ENCODE measurements around the gene ERICH6. TPM values are rescaled to one million over a fixed set of nuclear protein-coding genes. Genes with fewer than 3 reads are reported as not detected.
A peak's percentile ranks its signal among the peaks of the same experiment; 100 is the strongest.

The ERICH6 gene
- total and polyA plus RNA-seq, 10 of the 15 experiments (the other 5 are each of a cell fraction or from before 2014, with no cell fraction given) = 0.04 to 0.40 (median 0.22) TPM; not detected in 6

GRCh38 chr3:150703756-150704344, at the start of gene ERICH6 (continued):
- TF ChIP-seq NKRF (conservative IDR thresholded peaks at IDR 0.05) (peak; percentile 62; the same call in 1 of the 2 replicates), SIX5 (IDR thresholded peaks at IDR 0.05; ENCODE audit: low read depth, low read length, severe bottlenecking) (no peak), IRF3 (IDR thresholded peaks at IDR 0.05) (no peak), BHLHE40 (IDR thresholded peaks at IDR 0.05; ENCODE audit: borderline replicate concordance in 1 of 2, low read depth in 2 of 2, low read length in 1 of 2) (0 out of 4 replicates have a peak, but pooled peaks of 1 of the 2 experiments have one; percentile 23), REST (IDR thresholded peaks at IDR 0.05; ENCODE audit: low read depth, low read length) (no peak), CHD2 (IDR thresholded peaks at IDR 0.05; ENCODE audit: borderline replicate concordance, low read depth, low read length) (peak; percentile 99), ESRRA (IDR thresholded peaks at IDR 0.05; ENCODE audit: low read length) (no peak; the same call in 1 of the 2 replicates), HCFC1 (IDR thresholded peaks at IDR 0.05; ENCODE audit: low read length) (no peak; the same call in 1 of the 2 replicates), RBBP5 (conservative IDR thresholded peaks at IDR 0.05) (no peak), TCF12 (IDR thresholded peaks at IDR 0.05; ENCODE audit: low read depth, low read length) (no peak), STAT1 (conservative IDR thresholded peaks at IDR 0.05) (no peak), E2F4 (IDR thresholded peaks at IDR 0.05; ENCODE audit: low read depth, low read length) (no peak), SP1 (IDR thresholded peaks at IDR 0.05; ENCODE audit: low read depth, low read length) (no peak), MLLT1 (IDR thresholded peaks at IDR 0.05) (peak; percentile 64), PML (IDR thresholded peaks at IDR 0.05; ENCODE audit: low read length) (no peak; the same call in 1 of the 2 replicates), NFIC (IDR thresholded peaks at IDR 0.05; ENCODE audit: low read depth, low read length) (no peak), SUPT20H (IDR thresholded peaks at IDR 0.05; ENCODE audit: borderline replicate concordance, control insufficient read depth, low read depth, low read length) (no peak), RELA (IDR thresholded peaks at IDR 0.05; ENCODE audit: borderline replicate concordance, partially characterized antibody) (peak; percentile 66), NFYA (IDR thresholded peaks at IDR 0.05; ENCODE audit: borderline replicate concordance, low read depth, low read length) (no peak), POLR2AphosphoS5 (IDR thresholded peaks at IDR 0.05; ENCODE audit: low read length) (peak; percentile 60; the same call in 1 of the 2 replicates)
